HG02973 (cell line): ENCODE measurements around the gene ZNF320.
A peak's percentile ranks its signal among the peaks of the same experiment; 100 is the strongest.
"Not testable (repeated sequence)": the region's sequence is repeated elsewhere in the genome, so short reads cannot be mapped to it uniquely, and the experiment has no call there.

Source experiments
- ATAC-seq: cut with Tn5 transposase; IDR thresholded peaks from one replicate; pipeline ENCODE4 v1.9.1; 2021; ENCODE audit warnings: moderate library complexity; ENCODE audit not compliant: unreplicated experiment

ZNF320 gene

GRCh38 chr19:52897138-52897935 is at the start of gene ZNF320:
TSS of gene ZNF320 (minus strand) at chr19:52897635. CDS start at chr19:52890255, 7,380 bp downstream.
- peak; percentile 97 for ATAC-seq

GRCh38 chr19:52946322-52947310 is 49.2 kb upstream of the ZNF320 start:
- ATAC-seq, result no peak

- no peak for ATAC-seq
These were observed 48.4 kb upstream of the ZNF320 start for GRCh38 chr19:52945652-52946321.

- not testable (repeated sequence) for ATAC-seq
These were observed 47.5 kb upstream of the ZNF320 start for GRCh38 chr19:52944703-52945493.

- ATAC-seq, result no peak
These were observed 46.6 kb upstream of the ZNF320 start for GRCh38 chr19:52943884-52944643.

- no peak for ATAC-seq
These were observed 45.9 kb upstream of the ZNF320 start for GRCh38 chr19:52943134-52943883.

- peak; percentile 95 for ATAC-seq
These were observed 45.1 kb upstream of the ZNF320 start for GRCh38 chr19:52942386-52943133.

GRCh38 chr19:52941941-52942385 is 44.5 kb upstream of the ZNF320 start:
- peak; percentile 24 for ATAC-seq

GRCh38 chr19:52941523-52941922 is 44.1 kb upstream of the ZNF320 start:
- not testable (repeated sequence) for ATAC-seq

- ATAC-seq, result not testable (repeated sequence)
These were observed 43.5 kb upstream of the ZNF320 start for GRCh38 chr19:52940905-52941304.

GRCh38 chr19:52938761-52939160 is 41.3 kb upstream of the ZNF320 start:
- ATAC-seq, result no peak

GRCh38 chr19:52936954-52937325 is 39.5 kb upstream of the ZNF320 start:
- no peak for ATAC-seq

- ATAC-seq, result no peak
These were observed 38.9 kb upstream of the ZNF320 start for GRCh38 chr19:52936151-52936953.

GRCh38 chr19:52935434-52935833 is 38.0 kb upstream of the ZNF320 start:
- ATAC-seq, result no peak

- not testable (repeated sequence) for ATAC-seq
These were observed 27.2 kb upstream of the ZNF320 start for GRCh38 chr19:52924641-52925040.

- ATAC-seq, result no peak
These were observed 26.6 kb upstream of the ZNF320 start for GRCh38 chr19:52923778-52924593.
